ENCODE results near the gene KIAA0586.

KIAA0586 gene

DNA sequence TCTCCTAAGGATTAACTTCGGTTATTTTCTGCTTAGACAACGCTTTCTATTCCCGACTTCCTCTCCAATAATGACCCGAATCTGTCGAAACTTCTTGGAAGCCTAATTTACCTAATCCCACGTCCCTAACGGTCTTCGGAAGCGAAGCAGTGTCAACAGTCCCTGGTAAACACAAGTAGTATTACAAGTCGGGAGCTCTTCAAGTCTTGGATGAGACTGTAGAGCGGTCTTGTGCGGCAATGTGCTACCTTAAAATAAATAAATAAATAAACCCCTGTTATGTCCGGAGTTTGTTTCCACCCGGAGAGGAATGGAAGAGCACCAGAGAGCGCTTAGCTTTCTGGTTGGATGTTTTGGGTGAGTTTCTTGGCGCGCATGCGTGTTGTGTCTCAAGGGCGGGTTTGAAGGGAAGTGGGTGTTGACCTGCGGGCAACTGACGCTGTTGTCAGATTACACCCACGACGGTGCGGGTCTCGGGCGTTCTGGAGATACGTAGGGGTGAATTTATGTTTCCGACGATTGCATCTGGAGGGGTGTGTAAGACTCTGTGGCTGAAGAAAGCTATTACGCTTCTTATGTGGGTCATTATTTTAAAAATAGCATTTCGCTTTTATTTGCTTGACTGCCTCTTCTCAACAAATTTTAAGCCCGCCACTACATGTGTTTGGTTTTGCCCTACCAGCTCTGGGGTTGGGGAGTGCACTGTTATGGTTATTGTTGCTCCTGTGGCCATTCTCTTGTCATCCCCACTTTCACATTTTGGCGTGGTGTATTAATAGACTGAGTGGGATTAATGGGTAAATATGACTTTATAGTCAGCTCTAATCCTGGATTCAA lies at the start of gene KIAA0586, which contains the start of gene TIMM9:
TSS of gene KIAA0586 (plus strand) at position 439 of the 837 bp plus-strand sequence. CDS start 546 bp downstream, outside the sequence.
TSS of gene TIMM9 (minus strand) at position 251 of the 837 bp plus-strand sequence. CDS start 15,586 bp downstream, outside the sequence.
- peaks cover 11% of the 10 kb centered on the region; the same call in 1 of the 2 replicates for H3K4me1 ChIP-seq (ENCODE audit: insufficient read depth, low read length)
- no peaks in the 10 kb centered on the region for H3K27me3 ChIP-seq (ENCODE audit: insufficient read depth, low read length)
- H3K36me3 ChIP-seq (ENCODE audit: insufficient read depth, low read depth, low read length) = peaks cover 32% of the 10 kb centered on the region
- H3K9ac ChIP-seq (ENCODE audit: low read depth, low read length) = peak within 1 kb of the TSS; percentile 84
- H3K9me3 ChIP-seq (ENCODE audit: insufficient read depth, low read depth, low read length) = no peaks in the 10 kb centered on the region
- H3K27ac ChIP-seq (ENCODE audit: low read length) = peak within 1 kb of the TSS; percentile 63
- H3K4me3 ChIP-seq (ENCODE audit: low read length) = peak within 1 kb of the TSS; percentile 85

DNA sequence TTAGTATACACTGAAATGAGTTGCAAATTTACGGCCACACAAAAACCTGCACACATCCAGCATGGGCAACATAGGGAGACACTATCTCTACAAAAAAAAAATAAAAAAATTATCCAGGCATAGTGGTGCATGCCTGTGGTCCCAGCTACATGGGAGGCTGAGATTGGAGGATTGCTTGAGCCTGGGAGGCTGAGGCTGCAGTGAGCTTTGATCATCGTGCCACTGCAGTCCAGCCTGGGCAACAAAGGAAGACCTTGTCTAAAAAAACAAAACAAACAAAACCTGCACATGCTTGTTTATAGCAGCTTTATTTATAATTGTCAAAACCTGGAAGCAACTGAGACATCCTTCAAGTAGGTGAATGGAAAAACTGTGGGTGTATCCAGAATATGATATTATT lies 36.7 kb upstream of the KIAA0586 start:
- Histone ChIP-seq H3K4me1 (ENCODE audit: insufficient read depth, low read length) (peaks cover 4% of the 10 kb centered on the region; the same call in 1 of the 2 replicates), H3K27ac (ENCODE audit: low read length) (no peak overlapping the region), H3K9ac (ENCODE audit: low read depth, low read length) (no peak overlapping the region), H3K4me3 (ENCODE audit: low read length) (no peak overlapping the region), H3K36me3 (ENCODE audit: insufficient read depth, low read depth, low read length) (no peaks in the 10 kb centered on the region), H3K27me3 (ENCODE audit: insufficient read depth, low read length) (peaks cover 10% of the 10 kb centered on the region), H3K9me3 (ENCODE audit: insufficient read depth, low read depth, low read length) (no peaks in the 10 kb centered on the region)

DNA sequence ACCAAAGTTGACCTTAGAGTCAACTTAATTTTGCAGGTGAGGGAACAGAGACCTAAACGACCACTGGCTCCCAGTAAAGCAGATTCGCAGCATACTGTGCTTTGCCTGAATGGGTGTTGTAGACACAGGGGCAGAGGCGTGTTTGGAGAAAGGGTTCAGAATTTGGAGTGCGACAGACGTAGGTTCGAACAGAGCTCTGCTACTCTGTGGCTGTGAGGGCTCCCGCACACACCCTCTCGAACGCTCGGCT lies 32.0 kb upstream of the KIAA0586 start:
- peaks cover 32% of the 10 kb centered on the region for H3K27me3 ChIP-seq (ENCODE audit: insufficient read depth, low read length)
- H3K4me3 ChIP-seq (ENCODE audit: low read length) = peak overlapping the region; percentile 73
- no peaks in the 10 kb centered on the region for H3K9me3 ChIP-seq (ENCODE audit: insufficient read depth, low read depth, low read length)
- H3K9ac ChIP-seq (ENCODE audit: low read depth, low read length) = peak overlapping the region; percentile 57; the same call in 1 of the 2 replicates
- no peaks in the 10 kb centered on the region for H3K36me3 ChIP-seq (ENCODE audit: insufficient read depth, low read depth, low read length)
- H3K27ac ChIP-seq (ENCODE audit: low read length) = no peak overlapping the region
- peaks cover 11% of the 10 kb centered on the region; the same call in 1 of the 2 replicates for H3K4me1 ChIP-seq (ENCODE audit: insufficient read depth, low read length)

DNA sequence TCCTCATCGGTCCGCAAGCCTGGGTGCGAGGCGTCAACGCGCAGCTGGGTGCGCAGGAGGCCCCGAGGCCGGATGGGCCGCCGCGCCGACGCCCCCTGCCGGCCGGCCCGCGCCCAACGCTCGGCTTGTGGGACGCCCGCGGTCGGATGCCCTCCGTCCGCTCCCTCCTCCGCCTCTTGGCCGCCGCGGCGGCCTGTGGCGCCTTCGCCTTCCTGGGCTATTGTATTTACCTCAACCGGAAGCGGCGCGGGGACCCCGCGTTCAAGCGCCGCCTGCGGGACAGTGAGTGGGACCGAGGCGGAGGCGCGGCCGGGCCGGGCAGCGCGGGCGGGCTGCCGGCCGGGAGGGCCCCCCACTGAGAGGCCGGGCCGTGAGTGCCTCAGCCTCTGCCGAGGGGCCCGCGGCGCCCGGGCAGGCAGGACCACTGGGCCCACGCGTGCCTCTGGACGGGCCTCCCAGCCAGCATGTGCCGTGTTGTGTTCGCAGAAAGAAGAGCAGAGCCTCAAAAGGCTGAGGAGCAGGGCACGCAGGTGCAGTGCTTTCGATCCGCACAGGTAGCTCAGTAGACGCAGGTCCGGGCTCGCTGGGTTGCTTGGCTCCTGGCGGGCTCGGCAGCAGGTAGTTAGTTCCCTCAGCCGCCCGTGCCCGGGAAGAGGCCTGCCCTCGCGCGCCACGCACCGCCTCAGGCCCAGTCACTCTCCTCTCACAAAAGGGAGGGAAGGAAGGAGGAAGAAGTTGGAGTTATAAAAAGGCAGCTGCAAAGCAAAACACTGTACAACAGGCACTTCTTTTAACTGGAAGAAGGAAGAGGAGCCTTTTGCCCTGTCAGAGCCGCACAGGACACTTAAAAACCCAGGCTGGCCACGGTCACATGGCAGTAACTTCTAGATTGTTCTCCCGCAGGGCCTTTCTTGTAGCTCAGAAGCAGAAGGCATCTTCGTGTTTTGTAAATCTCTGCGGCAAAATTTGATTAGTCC lies 31.4 kb upstream of the KIAA0586 start, which contains the start of gene TOMM20L:
TSS of gene TOMM20L (plus strand) at position 119 of the 977 bp plus-strand sequence. CDS start at position 147, 28 bp downstream.
- Histone ChIP-seq H3K9me3 (ENCODE audit: insufficient read depth, low read depth, low read length) (no peaks in the 10 kb centered on the region), H3K27ac (ENCODE audit: low read length) (no peak within 1 kb of the TSS), H3K4me3 (ENCODE audit: low read length) (peak within 1 kb of the TSS; percentile 73), H3K9ac (ENCODE audit: low read depth, low read length) (peak within 1 kb of the TSS; percentile 76; the same call in 1 of the 2 replicates), H3K36me3 (ENCODE audit: insufficient read depth, low read depth, low read length) (no peaks in the 10 kb centered on the region), H3K27me3 (ENCODE audit: insufficient read depth, low read length) (peaks cover 32% of the 10 kb centered on the region), H3K4me1 (ENCODE audit: insufficient read depth, low read length) (peaks cover 11% of the 10 kb centered on the region; the same call in 1 of the 2 replicates)

DNA sequence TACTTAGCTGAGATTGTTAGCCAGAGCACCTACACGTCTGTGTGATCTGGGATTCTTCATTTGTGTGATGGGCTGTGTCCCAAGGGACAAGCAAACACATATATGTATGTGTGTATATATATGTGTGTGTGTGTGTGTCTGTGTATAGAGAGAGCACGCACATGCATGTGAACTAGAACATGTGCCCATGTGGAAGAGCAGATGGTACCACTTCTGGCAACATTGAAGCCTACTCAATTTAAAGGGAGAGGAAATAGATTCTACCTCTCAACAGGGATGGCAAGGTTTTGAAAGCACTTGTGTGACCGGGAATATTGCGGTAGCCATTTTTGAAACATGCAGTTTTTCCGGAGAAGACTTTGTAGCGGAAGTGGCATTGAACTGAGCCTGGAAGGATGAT lies 30.4 kb upstream of the KIAA0586 start:
- H3K27ac ChIP-seq (ENCODE audit: low read length) = no peak overlapping the region
- no peaks in the 10 kb centered on the region for H3K36me3 ChIP-seq (ENCODE audit: insufficient read depth, low read depth, low read length)
- H3K27me3 ChIP-seq (ENCODE audit: insufficient read depth, low read length) = peaks cover 32% of the 10 kb centered on the region
- H3K9me3 ChIP-seq (ENCODE audit: insufficient read depth, low read depth, low read length) = no peaks in the 10 kb centered on the region
- peaks cover 11% of the 10 kb centered on the region; the same call in 1 of the 2 replicates for H3K4me1 ChIP-seq (ENCODE audit: insufficient read depth, low read length)
- no peak overlapping the region for H3K9ac ChIP-seq (ENCODE audit: low read depth, low read length)
- no peak overlapping the region for H3K4me3 ChIP-seq (ENCODE audit: low read length)

DNA sequence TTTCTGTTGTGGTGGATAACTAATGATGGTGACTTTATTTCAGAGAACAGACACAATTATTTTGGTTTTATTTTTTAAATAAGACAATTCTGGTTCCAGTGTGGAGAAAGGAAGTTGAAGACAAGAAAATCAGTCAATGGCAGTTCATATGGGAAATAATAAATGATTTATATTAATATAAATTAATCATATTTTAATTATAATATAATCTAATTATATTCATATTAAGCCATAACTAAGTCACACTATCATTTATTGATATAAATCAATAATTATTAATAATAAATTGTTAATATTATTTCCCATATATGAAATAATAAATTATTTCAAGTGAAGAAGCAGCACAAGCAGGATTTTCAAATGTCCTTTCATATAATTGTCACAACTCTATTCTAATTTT lies 29.0 kb upstream of the KIAA0586 start:
- no peak overlapping the region for H3K27ac ChIP-seq (ENCODE audit: low read length)
- no peaks in the 10 kb centered on the region for H3K36me3 ChIP-seq (ENCODE audit: insufficient read depth, low read depth, low read length)
- H3K4me1 ChIP-seq (ENCODE audit: insufficient read depth, low read length) = peaks cover 11% of the 10 kb centered on the region; the same call in 1 of the 2 replicates
- H3K4me3 ChIP-seq (ENCODE audit: low read length) = no peak overlapping the region
- no peak overlapping the region for H3K9ac ChIP-seq (ENCODE audit: low read depth, low read length)
- peaks cover 32% of the 10 kb centered on the region for H3K27me3 ChIP-seq (ENCODE audit: insufficient read depth, low read length)
- H3K9me3 ChIP-seq (ENCODE audit: insufficient read depth, low read depth, low read length) = no peaks in the 10 kb centered on the region

DNA sequence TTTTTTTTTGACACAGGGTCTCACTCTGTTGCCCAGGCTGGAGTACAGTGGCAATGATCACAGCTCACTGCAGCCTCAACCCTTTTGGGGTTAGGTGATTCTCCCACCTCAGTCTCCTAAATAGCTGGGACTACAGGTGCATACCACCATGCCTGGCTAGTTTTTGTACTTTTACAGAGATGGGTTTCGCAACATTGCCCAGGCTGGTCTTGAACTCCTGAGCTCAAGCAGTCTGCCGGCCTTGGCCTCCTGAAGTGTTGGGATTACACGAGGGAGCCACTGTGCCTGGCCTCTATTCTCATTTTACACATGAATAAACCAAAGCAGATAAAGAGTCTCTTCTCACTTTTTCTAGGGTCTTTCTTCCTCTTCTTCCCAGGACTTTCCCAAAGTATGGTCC lies 28.6 kb upstream of the KIAA0586 start:
- H3K9me3 ChIP-seq (ENCODE audit: insufficient read depth, low read depth, low read length) = no peaks in the 10 kb centered on the region
- H3K9ac ChIP-seq (ENCODE audit: low read depth, low read length) = no peak overlapping the region
- H3K36me3 ChIP-seq (ENCODE audit: insufficient read depth, low read depth, low read length) = no peaks in the 10 kb centered on the region
- H3K27ac ChIP-seq (ENCODE audit: low read length) = no peak overlapping the region
- H3K4me3 ChIP-seq (ENCODE audit: low read length) = no peak overlapping the region
- H3K27me3 ChIP-seq (ENCODE audit: insufficient read depth, low read length) = peaks cover 32% of the 10 kb centered on the region
- H3K4me1 ChIP-seq (ENCODE audit: insufficient read depth, low read length) = peaks cover 11% of the 10 kb centered on the region; the same call in 1 of the 2 replicates

DNA sequence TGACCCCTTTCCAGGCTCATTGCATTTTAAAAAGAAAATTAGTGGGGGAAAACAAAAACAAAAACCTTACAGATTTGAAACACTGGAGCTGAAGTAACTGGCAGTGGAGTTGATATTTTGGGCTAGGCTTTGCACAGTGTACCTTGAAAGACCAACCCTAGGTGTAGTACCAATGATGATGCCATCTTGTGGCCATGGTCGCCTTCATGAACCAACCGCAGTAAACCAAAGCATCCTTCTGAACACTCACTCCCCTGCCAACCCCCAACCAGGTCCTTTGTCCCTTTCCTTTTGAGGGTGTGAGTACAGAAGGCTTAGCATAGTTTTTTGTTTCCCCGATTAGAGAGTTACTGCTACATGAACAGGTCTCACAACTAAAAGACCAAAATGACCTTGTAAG lies 25.9 kb upstream of the KIAA0586 start:
- H3K4me1 ChIP-seq (ENCODE audit: insufficient read depth, low read length) = peaks cover 7% of the 10 kb centered on the region; the same call in 1 of the 2 replicates
- no peak overlapping the region for H3K4me3 ChIP-seq (ENCODE audit: low read length)
- no peaks in the 10 kb centered on the region for H3K9me3 ChIP-seq (ENCODE audit: insufficient read depth, low read depth, low read length)
- H3K27me3 ChIP-seq (ENCODE audit: insufficient read depth, low read length) = peaks cover 18% of the 10 kb centered on the region
- no peaks in the 10 kb centered on the region for H3K36me3 ChIP-seq (ENCODE audit: insufficient read depth, low read depth, low read length)
- H3K27ac ChIP-seq (ENCODE audit: low read length) = no peak overlapping the region
- no peak overlapping the region for H3K9ac ChIP-seq (ENCODE audit: low read depth, low read length)

DNA sequence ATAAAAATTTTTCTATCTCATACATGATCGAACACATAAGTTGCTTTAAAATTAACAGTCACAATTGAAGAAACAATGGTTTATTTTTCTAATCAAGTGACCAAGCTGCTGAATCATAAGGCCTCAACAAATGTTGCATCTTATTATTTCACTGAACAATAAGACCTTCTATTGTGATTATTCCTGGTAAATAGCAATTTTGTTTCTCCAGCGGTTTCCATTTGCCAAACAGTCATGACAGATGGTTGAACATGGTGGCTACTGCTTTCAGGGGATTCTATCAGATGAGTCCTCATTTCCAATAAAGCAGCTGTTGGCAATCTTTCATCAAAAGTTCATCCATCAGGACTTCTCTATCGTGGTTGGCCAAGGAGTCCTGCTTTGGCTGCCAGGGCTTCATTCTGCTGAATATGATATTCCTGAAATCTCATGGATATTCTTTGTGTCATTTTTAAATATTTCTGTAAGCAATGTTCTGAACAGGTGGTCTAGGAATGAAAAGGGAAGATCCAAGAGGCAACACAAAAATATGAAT lies 18.8 kb upstream of the KIAA0586 start:
- Histone ChIP-seq H3K4me3 (ENCODE audit: low read length) (no peak overlapping the region), H3K9me3 (ENCODE audit: insufficient read depth, low read depth, low read length) (no peaks in the 10 kb centered on the region), H3K4me1 (ENCODE audit: insufficient read depth, low read length) (no peaks in the 10 kb centered on the region), H3K27me3 (ENCODE audit: insufficient read depth, low read length) (no peaks in the 10 kb centered on the region), H3K9ac (ENCODE audit: low read depth, low read length) (no peak overlapping the region), H3K36me3 (ENCODE audit: insufficient read depth, low read depth, low read length) (peaks cover 58% of the 10 kb centered on the region), H3K27ac (ENCODE audit: low read length) (no peak overlapping the region)

DNA sequence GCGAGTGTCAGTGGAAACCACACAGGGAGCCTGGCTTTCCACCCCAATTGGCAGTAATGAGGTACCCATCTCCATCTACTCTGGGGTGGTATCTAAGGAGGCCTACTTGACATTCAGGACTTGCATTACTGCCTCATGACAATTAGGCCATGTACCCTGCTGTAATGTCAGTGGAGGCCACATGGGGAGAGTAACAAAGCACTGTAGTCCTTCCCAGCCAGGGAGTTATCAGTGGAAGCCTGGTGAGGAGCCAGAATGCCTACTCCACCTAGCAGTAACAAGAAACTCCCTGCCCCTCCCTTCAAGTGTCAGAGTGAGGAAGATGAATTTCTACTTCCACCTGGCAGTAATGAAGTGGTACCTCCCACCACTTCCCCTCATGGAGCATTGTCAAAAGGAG lies 12.7 kb upstream of the KIAA0586 start:
- H3K27me3 ChIP-seq (ENCODE audit: insufficient read depth, low read length) = no peaks in the 10 kb centered on the region

More for the DNA sequence above, 12.7 kb upstream of the KIAA0586 start:
- H3K4me1 ChIP-seq (ENCODE audit: insufficient read depth, low read length) = no peaks in the 10 kb centered on the region; the same call in 1 of the 2 replicates
- H3K4me3 ChIP-seq (ENCODE audit: low read length) = no peak overlapping the region
- no peak overlapping the region for H3K27ac ChIP-seq (ENCODE audit: low read length)
- peaks cover 79% of the 10 kb centered on the region for H3K36me3 ChIP-seq (ENCODE audit: insufficient read depth, low read depth, low read length)
- no peak overlapping the region for H3K9ac ChIP-seq (ENCODE audit: low read depth, low read length)
- H3K9me3 ChIP-seq (ENCODE audit: insufficient read depth, low read depth, low read length) = no peaks in the 10 kb centered on the region
